Kidney (tissue), 14 donors: ENCODE data around the gene EIF2B5. TPM values are rescaled to one million over a fixed set of nuclear protein-coding genes. Genes with fewer than 3 reads are reported as not detected.

Experiments
- DNase-seq, 5 donors: peaks; one replicate each; pipeline ENCODE4 v3.0.0-alpha.2; 2013 to 2020
- FAIRE-seq: peaks from 2 replicates; lab custom pipeline; 2012; peaks lifted over from hg19 to GRCh38; lab: Jason Lieb, UNC
- H3K27ac ChIP-seq, 2 donors: one replicate each; pipeline ENCODE4 v1.7.0; 2013; ENCODE audit warnings: low read depth in 2 of 2, low read length in 2 of 2, inconsistent platforms in 1 of 2
- H3K27me3 ChIP-seq: one replicate; pipeline ENCODE4 v1.7.1; 2013; ENCODE audit warnings: low read length, inconsistent platforms; ENCODE audit not compliant: control insufficient read depth, insufficient read depth
- H3K36me3 ChIP-seq, 3 donors: one replicate each; pipeline versions ENCODE4 v1.7.0 to v1.7.1; 2013; ENCODE audit warnings: low read length in 3 of 3, control low read depth in 1 of 3, inconsistent platforms in 1 of 3; ENCODE audit not compliant: insufficient read depth in 3 of 3, control insufficient read depth in 2 of 3
- H3K4me1 ChIP-seq, 3 donors: one replicate each; pipeline versions ENCODE4 v1.7.0 to v1.7.1; 2013; ENCODE audit warnings: low read length in 3 of 3, inconsistent platforms in 1 of 3, low read depth in 1 of 3; ENCODE audit not compliant: control insufficient read depth in 2 of 3, insufficient read depth in 2 of 3
- H3K4me3 ChIP-seq, 3 donors: one replicate each; pipeline versions ENCODE4 v1.7.0 to v1.8.1; 2013; ENCODE audit warnings: low read length in 3 of 3, control low read depth in 1 of 3, inconsistent platforms in 1 of 3
- H3K9ac ChIP-seq, 3 donors: one replicate each; pipeline versions ENCODE4 v1.7.0 to v1.7.1; 2013; ENCODE audit warnings: low read length in 3 of 3, control low read depth in 1 of 3, inconsistent platforms in 1 of 3
- H3K9me3 ChIP-seq, 3 donors: one replicate each; pipeline versions ENCODE4 v1.7.0 to v1.7.1; 2013; ENCODE audit warnings: low read length in 3 of 3, control low read depth in 1 of 3, inconsistent platforms in 1 of 3; ENCODE audit not compliant: control insufficient read depth in 2 of 3, insufficient read depth in 1 of 3
- CTCF ChIP-seq: IDR thresholded peaks from 3 replicates; pipeline ENCODE4 v1.5.1; 2012; ENCODE audit warnings: mild to moderate bottlenecking, moderate library complexity, borderline replicate concordance; ENCODE audit not compliant: insufficient read depth; ENCODE audit errors: extremely low read depth
- intact Hi-C: fragments of 100-400 bp; cut with DNase I; formaldehyde crosslinking; loops from one replicate; pipeline ENCODE4 v1.11.1; 2022
- polyA plus RNA-seq: library from polyadenylated mRNA; stranded (reverse); fragments of 350-450 nt; fragmentation: Illumina TruSeq; extraction: RNeasy Lipid Tissue Mini Kit (QIAGEN cat#74804); gene quantifications from one replicate; pipeline ENCODE4 v1.2.3, GENCODE V29; 2014; ENCODE audit warnings: low read depth, low replicate concordance; ENCODE audit not compliant: insufficient read depth
- total RNA-seq: library from RNA; stranded (reverse); fragmentation: NEBNext Ultra II Directional; extraction: Animal tissue kit (Norgen Biotek cat#: 25700); gene quantifications from one replicate; pipeline ENCODE4 v1.2.1, GENCODE V29; 2021
- donor health status: control.
- donor health status: control.
- donor health status: control.
- donor health status: control.
- donor health status: control.
- donor health status: DM: yes; HTN: yes; CAD: no.
- donor health status: Normal renal cell carcinoma (clear cell type).

EIF2B5 gene
- total and polyA plus RNA-seq, 2 donors from 2014 or later: 36.9 to 37.0 TPM

- FAIRE-seq (no peak), DNase-seq (peak; percentile 40 to 93 (median 71))
- peak overlapping the region in 2 of 3 donors; percentile 75 to 93 for H3K9ac ChIP-seq
- H3K9me3 ChIP-seq: no peaks in the 10 kb centered on the region
- peak overlapping the region; percentile 7 to 92 (median 84) for H3K4me3 ChIP-seq
- peak overlapping the region; percentile 85 to 95 for H3K27ac ChIP-seq
- H3K27me3 ChIP-seq: no peaks in the 10 kb centered on the region
- TF ChIP-seq CTCF: no peak
- peaks cover 0 to 28% (median 10%) of the 10 kb centered on the region in 3 donors for H3K4me1 ChIP-seq
- intact Hi-C loops: no loop called here
- H3K36me3 ChIP-seq: peaks cover 6 to 48% (median 35%) of the 10 kb centered on the region in 3 donors
These were observed 41.5 kb downstream of the EIF2B5 start for GRCh38 chr3:184176377-184177330.

GRCh38 chr3:184177331-184177731 is 42.2 kb downstream of the EIF2B5 start:
- TF ChIP-seq CTCF: no peak
- peaks cover 9 to 54% (median 41%) of the 10 kb centered on the region in 3 donors for H3K36me3 ChIP-seq
- no peaks in the 10 kb centered on the region for H3K27me3 ChIP-seq
- H3K9ac ChIP-seq: no peak overlapping the region
- intact Hi-C loops: no loop called here
- peak overlapping the region in 1 of 2 donors; percentile 85 for H3K27ac ChIP-seq
- H3K4me3 ChIP-seq: peak overlapping the region in 2 of 3 donors; percentile 84 to 92
- peaks cover 0 to 28% (median 10%) of the 10 kb centered on the region in 3 donors for H3K4me1 ChIP-seq
- FAIRE-seq (no peak), DNase-seq (no peak)
- H3K9me3 ChIP-seq: no peaks in the 10 kb centered on the region

- no peaks in the 10 kb centered on the region for H3K9me3 ChIP-seq
- no peak overlapping the region for H3K4me3 ChIP-seq
- H3K27me3 ChIP-seq: no peaks in the 10 kb centered on the region
- DNase-seq (no peak), FAIRE-seq (no peak)
- peaks cover 0 to 28% (median 10%) of the 10 kb centered on the region in 3 donors for H3K4me1 ChIP-seq
- peaks cover 9 to 60% (median 46%) of the 10 kb centered on the region in 3 donors for H3K36me3 ChIP-seq
- intact Hi-C loops: no loop called here
- TF ChIP-seq CTCF: no peak
- no peak overlapping the region for H3K27ac ChIP-seq
- no peak overlapping the region for H3K9ac ChIP-seq
These were observed 42.7 kb downstream of the EIF2B5 start for GRCh38 chr3:184177767-184178306.
